ENCODE results near the gene PEPD. TPM values are rescaled to one million over a fixed set of nuclear protein-coding genes. Genes with fewer than 3 reads are reported as not detected.

Gene PEPD
- total RNA-seq, 1 experiment from 2014 or later: 40.5 TPM

- TF ChIP-seq POLR2AphosphoS5 (IDR thresholded peaks at IDR 0.05; ENCODE audit: low read depth, low read length) (no peak), SIN3A (IDR thresholded peaks at IDR 0.05; ENCODE audit: low read depth) (no peak), RAD21 (IDR thresholded peaks at IDR 0.05; ENCODE audit: low read depth) (no peak), SRF (IDR thresholded peaks at IDR 0.05; ENCODE audit: low read depth) (no peak), ZBTB33 (IDR thresholded peaks at IDR 0.05; ENCODE audit: extremely low read depth, insufficient replicate concordance, low read length) (no peak), TCF7L2 (IDR thresholded peaks at IDR 0.05; ENCODE audit: borderline replicate concordance, extremely low read depth, insufficient read depth, insufficient read length) (no peak), ZFX (IDR thresholded peaks at IDR 0.05) (no peak)
Measured at GRCh38 chr19:33554391-33554790, 32.8 kb upstream of the PEPD start (continued).

GRCh38 chr19:33553530-33554310 is 32.1 kb upstream of the PEPD start:
- intact Hi-C loops (cut with micrococcal nuclease): no loop called here
- Histone ChIP-seq H3K27me3 (ENCODE audit: insufficient read depth, low read length) (no peaks in the 10 kb centered on the region), H3K4me2 (ENCODE audit: low read length) (no peak overlapping the region), H3K9ac (ENCODE audit: low read length) (no peak overlapping the region), H3K27ac (ENCODE audit: low read depth, low read length) (no peak overlapping the region), H3K4me3 (replicated peaks in 1 of 2; ENCODE audit: low read depth in 1 of 2, low read length in 2 of 2) (no peak overlapping the region), H2AFZ (ENCODE audit: low read depth, low read length, poor library complexity, severe bottlenecking) (no peak overlapping the region), H3K79me2 (ENCODE audit: insufficient read depth, low read length) (no peaks in the 10 kb centered on the region), H3K4me1 (ENCODE audit: control insufficient read depth in 1 of 2, insufficient read depth in 2 of 2, low read length in 2 of 2) (no peaks in the 10 kb centered on the region), H3K36me3 (ENCODE audit: control insufficient read depth in 1 of 2, insufficient read depth in 2 of 2, low read length in 2 of 2) (no peaks in the 10 kb centered on the region), H3K9me2 (ENCODE audit: insufficient read depth) (no peaks in the 10 kb centered on the region), H3K9me3 (ENCODE audit: control insufficient read depth in 1 of 2, insufficient read depth in 1 of 2, low read depth in 1 of 2, low read length in 2 of 2) (no peaks in the 10 kb centered on the region), H4K20me1 (ENCODE audit: insufficient read depth) (no peaks in the 10 kb centered on the region)
- ATAC-seq (no peak), DNase-seq (ENCODE audit: low read depth, low spot score) (no peak)
- RAD21 ChIA-PET (ENCODE audit: low non-redundant PET in 1 of 2, low total read pairs in 2 of 2, uncharacterized antibody in 2 of 2, unreplicated experiment in 2 of 2): no interaction called here
- CTCF ChIA-PET: no interaction called here
- BruUV-seq (replicated peaks): no TSS peak
- TF ChIP-seq TCF7L2 (IDR thresholded peaks at IDR 0.05; ENCODE audit: borderline replicate concordance, extremely low read depth, insufficient read depth, insufficient read length) (no peak), SRF (IDR thresholded peaks at IDR 0.05; ENCODE audit: low read depth) (no peak), EZH2phosphoT487 (IDR thresholded peaks at IDR 0.05; ENCODE audit: borderline replicate concordance) (no peak), SIN3A (IDR thresholded peaks at IDR 0.05; ENCODE audit: low read depth) (no peak), SP1 (IDR thresholded peaks at IDR 0.05; ENCODE audit: low read depth) (no peak), CBX3 (IDR thresholded peaks at IDR 0.05; ENCODE audit: low read depth) (no peak), CTCF (IDR thresholded peaks at IDR 0.05 in 2 of 3, conservative IDR thresholded peaks at IDR 0.05 in 1 of 3; ENCODE audit: borderline replicate concordance in 1 of 3, insufficient read depth in 1 of 3, low read depth in 2 of 3, low read length in 2 of 3) (no peak), FOSL1 (IDR thresholded peaks at IDR 0.05; ENCODE audit: low read depth) (no peak), ATF3 (IDR thresholded peaks at IDR 0.05) (no peak), YY1 (IDR thresholded peaks at IDR 0.05; ENCODE audit: extremely low read depth, insufficient replicate concordance, low read depth, low read length) (no peak), ZNF274 (IDR thresholded peaks at IDR 0.05; ENCODE audit: low read depth, low read length) (no peak), POLR2AphosphoS5 (IDR thresholded peaks at IDR 0.05; ENCODE audit: low read depth, low read length) (no peak), POLR2A (IDR thresholded peaks at IDR 0.05; ENCODE audit: borderline replicate concordance, extremely low read depth, insufficient read depth, insufficient read length) (no peak), EZH2 (IDR thresholded peaks at IDR 0.05) (no peak), EGR1 (IDR thresholded peaks at IDR 0.05; ENCODE audit: low read depth) (no peak), ELF1 (IDR thresholded peaks at IDR 0.05; ENCODE audit: borderline replicate concordance, low read depth) (no peak), RAD21 (IDR thresholded peaks at IDR 0.05; ENCODE audit: low read depth) (no peak), ZFX (IDR thresholded peaks at IDR 0.05) (no peak), JUND (IDR thresholded peaks at IDR 0.05) (no peak)
- POLR2A ChIA-PET: no interaction called here

All from HCT116 (cell line).